Measurements from ENCODE around the gene KCNAB1. TPM values are rescaled to one million over a fixed set of nuclear protein-coding genes. Genes with fewer than 3 reads are reported as not detected.

KCNAB1 gene
- total and polyA plus RNA-seq, 4 experiments from 2014 or later: 0.40 to 0.58 TPM; not detected in 2

GRCh38 chr3:156207802-156208685 lies 87.7 kb downstream of the KCNAB1 start:
- no peaks in the 10 kb centered on the region for H3K9me3 ChIP-seq (ENCODE audit: control insufficient read depth in 1 of 2, low read length in 2 of 2)
- intact Hi-C loops (cut with micrococcal nuclease): no loop called here
- H3K4me3 Mint-ChIP-seq: no peak overlapping the region
- no peaks in the 10 kb centered on the region for H3K27me3 ChIP-seq (ENCODE audit: insufficient read depth, low read length)
- ChIA-PET POLR2A (ENCODE audit: partially characterized antibody) (no interaction called here), CTCF (ENCODE audit: partially characterized antibody) (no interaction called here)
- H3K27ac Mint-ChIP-seq: no peak overlapping the region
- DNase-seq: no peak
- H3K27ac ChIP-seq (ENCODE audit: low read depth, low read length): no peak overlapping the region
- no peak overlapping the region for H3K4me3 ChIP-seq (ENCODE audit: low read length in 2 of 2)
- H3K9me3 Mint-ChIP-seq: no peaks in the 10 kb centered on the region
- peaks cover 16 to 23% of the 10 kb centered on the region in 2 donors for H3K27me3 Mint-ChIP-seq
- H3K36me3 Mint-ChIP-seq: no peaks in the 10 kb centered on the region
- no peaks in the 10 kb centered on the region for H3K4me1 ChIP-seq (ENCODE audit: insufficient read depth, low read length)
- H3K36me3 ChIP-seq (ENCODE audit: insufficient read depth, low read length): no peaks in the 10 kb centered on the region
- peaks cover 0 to 1% (median 0%) of the 10 kb centered on the region in 4 donors for H3K4me1 Mint-ChIP-seq

DNA sequence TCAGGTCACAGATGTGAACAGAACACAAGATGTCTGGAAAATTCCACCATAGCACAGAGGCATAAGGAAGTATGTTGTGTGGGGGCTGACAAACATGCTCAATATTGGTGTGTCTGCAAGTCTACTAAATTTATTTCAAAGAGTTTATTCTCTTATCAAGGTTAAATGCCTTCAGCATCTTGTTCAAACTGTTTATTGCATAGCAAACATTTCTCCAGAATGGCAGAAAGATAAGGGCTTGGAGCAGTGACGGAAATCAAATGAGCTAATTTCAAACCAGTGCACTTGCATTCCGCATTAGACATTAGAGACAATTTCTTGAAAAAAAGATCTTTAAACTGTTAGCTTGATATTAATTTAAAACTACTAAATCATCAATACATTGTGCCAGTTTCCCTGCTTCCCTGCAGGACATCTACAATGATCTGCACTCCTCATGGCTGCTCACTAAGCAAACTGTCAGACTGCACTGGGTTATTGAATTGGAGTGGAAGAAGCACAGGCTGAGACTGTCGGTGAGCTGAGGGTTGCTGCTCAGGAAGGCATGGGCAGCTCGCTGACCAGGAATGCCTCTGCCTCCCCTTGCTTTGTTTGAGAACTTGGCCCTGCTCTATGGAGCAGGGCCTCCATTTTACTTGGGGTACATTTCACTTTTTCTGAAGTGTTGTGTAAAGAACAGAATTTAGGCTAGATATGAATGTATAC lies 89.4 kb downstream of the KCNAB1 start:
- Mint-ChIP-seq H3K36me3 (no peaks in the 10 kb centered on the region), H3K27me3 (peaks cover 19 to 23% of the 10 kb centered on the region in 2 donors), H3K27ac (no peak overlapping the region), H3K4me3 (no peak overlapping the region), H3K9me3 (no peaks in the 10 kb centered on the region), H3K4me1 (peaks cover 0 to 1% (median 0%) of the 10 kb centered on the region in 4 donors)
- Histone ChIP-seq H3K27me3 (ENCODE audit: insufficient read depth, low read length) (no peaks in the 10 kb centered on the region), H3K27ac (ENCODE audit: low read depth, low read length) (no peak overlapping the region), H3K9me3 (ENCODE audit: control insufficient read depth in 1 of 2, low read length in 2 of 2) (no peaks in the 10 kb centered on the region), H3K4me3 (ENCODE audit: low read length in 2 of 2) (no peak overlapping the region), H3K4me1 (ENCODE audit: insufficient read depth, low read length) (no peaks in the 10 kb centered on the region), H3K36me3 (ENCODE audit: insufficient read depth, low read length) (no peaks in the 10 kb centered on the region)
- POLR2A ChIA-PET (ENCODE audit: partially characterized antibody): no interaction called here
- DNase-seq: no peak
- intact Hi-C loops (cut with micrococcal nuclease): no loop called here
- CTCF ChIA-PET (ENCODE audit: partially characterized antibody): interaction anchor here (1.1 kb wide), 1 partner anchor 9 kb away, joined by 3 read pairs; no protein-coding TSS in a partner anchor

GRCh38 chr3:156211583-156211982 lies 91.2 kb downstream of the KCNAB1 start:
- no peaks in the 10 kb centered on the region for H3K36me3 ChIP-seq (ENCODE audit: insufficient read depth, low read length)
- no peak overlapping the region for H3K4me3 ChIP-seq (ENCODE audit: low read length in 2 of 2)
- ChIA-PET CTCF (ENCODE audit: partially characterized antibody) (interaction anchor here (1.5 kb wide), 1 partner anchor 56 kb away, joined by 3 read pairs; no protein-coding TSS in a partner anchor), POLR2A (ENCODE audit: partially characterized antibody) (no interaction called here)
- no peak overlapping the region for H3K27ac ChIP-seq (ENCODE audit: low read depth, low read length)
- no peaks in the 10 kb centered on the region for H3K9me3 ChIP-seq (ENCODE audit: control insufficient read depth in 1 of 2, low read length in 2 of 2)
- Mint-ChIP-seq H3K4me1 (peaks cover 0 to 1% (median 0%) of the 10 kb centered on the region in 4 donors), H3K27ac (no peak overlapping the region), H3K4me3 (no peak overlapping the region), H3K9me3 (no peaks in the 10 kb centered on the region), H3K27me3 (peaks cover 17 to 21% of the 10 kb centered on the region in 2 donors), H3K36me3 (no peaks in the 10 kb centered on the region)
- no peak for DNase-seq
- intact Hi-C loops (cut with micrococcal nuclease): no loop called here
- no peaks in the 10 kb centered on the region for H3K4me1 ChIP-seq (ENCODE audit: insufficient read depth, low read length)
- H3K27me3 ChIP-seq (ENCODE audit: insufficient read depth, low read length): no peaks in the 10 kb centered on the region

GRCh38 chr3:156214676-156215075 lies 94.3 kb downstream of the KCNAB1 start:
- intact Hi-C loops (cut with micrococcal nuclease): no loop called here
- H3K36me3 ChIP-seq (ENCODE audit: insufficient read depth, low read length): no peaks in the 10 kb centered on the region
- H3K4me1 Mint-ChIP-seq: no peaks in the 10 kb centered on the region
- H3K4me3 Mint-ChIP-seq: no peak overlapping the region
- no peaks in the 10 kb centered on the region for H3K27me3 ChIP-seq (ENCODE audit: insufficient read depth, low read length)
- no peaks in the 10 kb centered on the region for H3K36me3 Mint-ChIP-seq
- POLR2A ChIA-PET (ENCODE audit: partially characterized antibody): no interaction called here
- no peaks in the 10 kb centered on the region for H3K4me1 ChIP-seq (ENCODE audit: insufficient read depth, low read length)
- no peak overlapping the region for H3K27ac ChIP-seq (ENCODE audit: low read depth, low read length)
- no peak for DNase-seq
- no peaks in the 10 kb centered on the region for H3K9me3 ChIP-seq (ENCODE audit: control insufficient read depth in 1 of 2, low read length in 2 of 2)
- H3K27ac Mint-ChIP-seq: no peak overlapping the region
- peaks cover 0 to 4% (median 0%) of the 10 kb centered on the region in 8 donors for H3K9me3 Mint-ChIP-seq
- H3K4me3 ChIP-seq (ENCODE audit: low read length in 2 of 2): no peak overlapping the region
- CTCF ChIA-PET (ENCODE audit: partially characterized antibody): no interaction called here
- peaks cover 19 to 22% of the 10 kb centered on the region in 2 donors for H3K27me3 Mint-ChIP-seq

DNA sequence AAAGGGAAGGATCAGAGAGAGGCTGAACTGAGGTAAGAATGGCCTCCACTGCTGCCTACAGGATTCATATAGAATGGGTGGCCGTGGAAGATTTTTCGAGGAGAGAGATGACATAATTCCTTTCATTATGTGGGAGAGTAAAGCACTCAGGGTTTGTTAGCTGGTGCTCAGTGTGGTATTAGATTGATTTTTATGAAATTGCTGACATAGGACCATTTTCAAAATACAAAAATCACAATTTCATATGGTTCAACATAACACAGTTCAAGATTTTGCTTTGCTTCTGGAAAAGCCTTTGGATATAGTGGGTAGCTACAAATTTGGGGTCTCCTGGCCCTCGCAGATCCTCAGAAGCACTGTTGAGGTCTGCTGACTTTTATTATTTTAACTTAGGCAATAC lies 95.4 kb downstream of the KCNAB1 start:
- Mint-ChIP-seq H3K9me3 (peaks cover 0 to 10% (median 3%) of the 10 kb centered on the region in 8 donors), H3K4me3 (no peak overlapping the region), H3K36me3 (no peaks in the 10 kb centered on the region), H3K4me1 (no peaks in the 10 kb centered on the region), H3K27me3 (peaks cover 25 to 27% of the 10 kb centered on the region in 2 donors), H3K27ac (no peak overlapping the region)
- Histone ChIP-seq H3K36me3 (ENCODE audit: insufficient read depth, low read length) (no peaks in the 10 kb centered on the region), H3K27ac (ENCODE audit: low read depth, low read length) (no peak overlapping the region), H3K27me3 (ENCODE audit: insufficient read depth, low read length) (no peaks in the 10 kb centered on the region), H3K4me1 (ENCODE audit: insufficient read depth, low read length) (no peaks in the 10 kb centered on the region), H3K9me3 (ENCODE audit: control insufficient read depth in 1 of 2, low read length in 2 of 2) (no peaks in the 10 kb centered on the region), H3K4me3 (ENCODE audit: low read length in 2 of 2) (no peak overlapping the region)
- intact Hi-C loops (cut with micrococcal nuclease): no loop called here
- ChIA-PET POLR2A (ENCODE audit: partially characterized antibody) (no interaction called here), CTCF (ENCODE audit: partially characterized antibody) (interaction anchor here (1.3 kb wide), 1 partner anchor 922 kb away, joined by 3 read pairs; no protein-coding TSS in a partner anchor)
- DNase-seq: no peak

- Histone ChIP-seq H3K36me3 (ENCODE audit: insufficient read depth, low read length) (no peaks in the 10 kb centered on the region), H3K4me3 (ENCODE audit: low read length in 2 of 2) (no peak overlapping the region), H3K27me3 (ENCODE audit: insufficient read depth, low read length) (no peaks in the 10 kb centered on the region), H3K27ac (ENCODE audit: low read depth, low read length) (no peak overlapping the region), H3K4me1 (ENCODE audit: insufficient read depth, low read length) (no peaks in the 10 kb centered on the region), H3K9me3 (ENCODE audit: control insufficient read depth in 1 of 2, low read length in 2 of 2) (no peaks in the 10 kb centered on the region)
- ChIA-PET POLR2A (ENCODE audit: partially characterized antibody) (no interaction called here), CTCF (ENCODE audit: partially characterized antibody) (interaction anchor here (1.3 kb wide), 1 partner anchor 921 kb away, joined by 3 read pairs; no protein-coding TSS in a partner anchor)
- Mint-ChIP-seq H3K27me3 (peaks cover 25 to 28% of the 10 kb centered on the region in 2 donors), H3K27ac (no peak overlapping the region), H3K36me3 (no peaks in the 10 kb centered on the region), H3K4me1 (no peaks in the 10 kb centered on the region), H3K9me3 (peaks cover 0 to 13% (median 4%) of the 10 kb centered on the region in 8 donors), H3K4me3 (no peak overlapping the region)
- intact Hi-C loops (cut with micrococcal nuclease): no loop called here
- DNase-seq: no peak
These were observed 95.8 kb downstream of the KCNAB1 start for GRCh38 chr3:156216216-156216615.

DNA sequence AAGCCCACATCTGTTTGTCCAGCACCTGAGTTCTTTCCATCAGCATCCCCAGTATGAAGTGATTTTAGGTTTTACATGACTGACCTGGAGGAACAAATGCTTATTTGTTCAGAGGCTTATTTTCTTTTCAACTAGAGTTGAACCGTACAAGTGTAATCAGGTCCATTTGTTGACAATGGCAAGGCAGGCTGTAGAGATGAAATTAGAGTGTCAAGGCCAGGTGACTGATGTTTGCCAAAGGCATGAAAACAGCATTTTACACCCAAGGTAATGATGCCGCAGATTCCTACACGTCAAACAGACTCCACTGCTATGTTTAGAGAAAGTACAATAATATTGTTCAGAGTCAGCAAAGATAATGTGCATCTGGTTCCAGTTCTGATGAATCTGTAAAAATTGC lies 96.5 kb downstream of the KCNAB1 start:
- DNase-seq: no peak
- H3K4me1 ChIP-seq (ENCODE audit: insufficient read depth, low read length): no peaks in the 10 kb centered on the region
- ChIA-PET CTCF (ENCODE audit: partially characterized antibody) (no interaction called here), POLR2A (ENCODE audit: partially characterized antibody) (no interaction called here)
- Mint-ChIP-seq H3K4me3 (no peak overlapping the region), H3K9me3 (peaks cover 0 to 13% (median 5%) of the 10 kb centered on the region in 8 donors), H3K4me1 (no peaks in the 10 kb centered on the region), H3K27ac (no peak overlapping the region), H3K36me3 (no peaks in the 10 kb centered on the region), H3K27me3 (peaks cover 23 to 24% of the 10 kb centered on the region in 2 donors)
- no peaks in the 10 kb centered on the region for H3K27me3 ChIP-seq (ENCODE audit: insufficient read depth, low read length)
- no peaks in the 10 kb centered on the region for H3K9me3 ChIP-seq (ENCODE audit: control insufficient read depth in 1 of 2, low read length in 2 of 2)
- intact Hi-C loops (cut with micrococcal nuclease): no loop called here
- no peaks in the 10 kb centered on the region for H3K36me3 ChIP-seq (ENCODE audit: insufficient read depth, low read length)
- no peak overlapping the region for H3K4me3 ChIP-seq (ENCODE audit: low read length in 2 of 2)
- no peak overlapping the region for H3K27ac ChIP-seq (ENCODE audit: low read depth, low read length)

All from CD4-positive, alpha-beta memory T cell (primary cell).